Right renal pelvis (tissue), 4 donors: ENCODE data around the gene GNPAT. TPM values are rescaled to one million over a fixed set of nuclear protein-coding genes. Genes with fewer than 3 reads are reported as not detected.

Experiments used
- DNase-seq, 4 donors: peaks; one replicate each; pipeline ENCODE4 v3.0.0-alpha.2; 2013; ENCODE audit warnings: low read depth in 4 of 4, low spot score in 3 of 4, missing footprints in 1 of 4
- polyA plus RNA-seq, 4 donors: library from polyadenylated mRNA; unstranded; fragments of 120-200 nt; gene quantifications; one replicate each; pipeline ENCODE4 v1.2.1, GENCODE V29; 2013; ENCODE audit not compliant: insufficient read length in 4 of 4

GNPAT gene
- polyA plus RNA-seq = 10 to 100 TPM; 61.4 to 70.8 (median 63.7) TPM

GRCh38 chr1:231240883-231241735, at the start of gene GNPAT:
TSS of gene GNPAT (plus strand) at chr1:231241212. CDS start at chr1:231241379, 167 bp downstream.
- peak; percentile 67 to 83 (median 76) for DNase-seq

GRCh38 chr1:231192620-231193163, 48.3 kb upstream of the GNPAT start:
- peak; percentile 21 to 52 (median 46) for DNase-seq

- DNase-seq = no peak
Observed at GRCh38 chr1:231193710-231194340, 47.2 kb upstream of the GNPAT start.

GRCh38 chr1:231194476-231194842, 46.6 kb upstream of the GNPAT start:
- no peak for DNase-seq

GRCh38 chr1:231194843-231195516, 46.0 kb upstream of the GNPAT start:
- no peak for DNase-seq

- DNase-seq = no peak
Observed at GRCh38 chr1:231196307-231196706, 44.7 kb upstream of the GNPAT start.

- DNase-seq = no peak
Observed at GRCh38 chr1:231196728-231197127, 44.3 kb upstream of the GNPAT start.

- DNase-seq = no peak
Observed at GRCh38 chr1:231199868-231200267, 41.1 kb upstream of the GNPAT start.

GRCh38 chr1:231200388-231201031, 40.5 kb upstream of the GNPAT start:
- no peak for DNase-seq

GRCh38 chr1:231201375-231201978, 39.5 kb upstream of the GNPAT start:
- no peak for DNase-seq

- no peak for DNase-seq
Observed at GRCh38 chr1:231201979-231202633, 38.9 kb upstream of the GNPAT start.

- DNase-seq = no peak
Observed at GRCh38 chr1:231203259-231204057, 37.6 kb upstream of the GNPAT start.

- no peak for DNase-seq
Observed at GRCh38 chr1:231206856-231207255, 34.2 kb upstream of the GNPAT start.

GRCh38 chr1:231207437-231207836, 33.6 kb upstream of the GNPAT start:
- no peak for DNase-seq

GRCh38 chr1:231208980-231209379, 32.0 kb upstream of the GNPAT start:
- no peak for DNase-seq

- DNase-seq = no peak
Observed at GRCh38 chr1:231209531-231209930, 31.5 kb upstream of the GNPAT start.

- no peak for DNase-seq
Observed at GRCh38 chr1:231210126-231210525, 30.9 kb upstream of the GNPAT start.

- DNase-seq = peak; percentile 65 to 81 (median 74)
Observed at GRCh38 chr1:231211005-231211857, 29.8 kb upstream of the GNPAT start.
